ENCODE data around the gene MAPKAPK2.

The MAPKAPK2 gene

GRCh38 chr1:206722751-206723461, 38.2 kb downstream of the MAPKAPK2 start:
- no peak for DNase-seq (ENCODE audit: low spot score)

GRCh38 chr1:206723462-206723804, 38.7 kb downstream of the MAPKAPK2 start:
- DNase-seq (ENCODE audit: low spot score) = no peak

GRCh38 chr1:206723805-206724472, 39.2 kb downstream of the MAPKAPK2 start:
- no peak for DNase-seq (ENCODE audit: low spot score)

GRCh38 chr1:206725109-206725963, 40.6 kb downstream of the MAPKAPK2 start:
- DNase-seq (ENCODE audit: low spot score) = peak; percentile 54

- DNase-seq (ENCODE audit: low spot score) = no peak
Observed at GRCh38 chr1:206727981-206728696, 43.4 kb downstream of the MAPKAPK2 start.

GRCh38 chr1:206728697-206728987, 43.9 kb downstream of the MAPKAPK2 start:
- no peak for DNase-seq (ENCODE audit: low spot score)

- no peak for DNase-seq (ENCODE audit: low spot score)
Observed at GRCh38 chr1:206729050-206729449, 44.3 kb downstream of the MAPKAPK2 start.

- no peak for DNase-seq (ENCODE audit: low spot score)
Observed at GRCh38 chr1:206729507-206729906, 44.8 kb downstream of the MAPKAPK2 start.

- DNase-seq (ENCODE audit: low spot score) = no peak
Observed at GRCh38 chr1:206732508-206732907, 47.8 kb downstream of the MAPKAPK2 start.

- DNase-seq (ENCODE audit: low spot score) = no peak
Observed at GRCh38 chr1:206732992-206733391, 48.3 kb downstream of the MAPKAPK2 start.

GRCh38 chr1:206734499-206735142, 49.9 kb downstream of the MAPKAPK2 start:
- peak; percentile 62 for DNase-seq (ENCODE audit: low spot score)

- DNase-seq (ENCODE audit: low spot score) = no peak
Observed at GRCh38 chr1:206735553-206736031, 50.9 kb downstream of the MAPKAPK2 start.

GRCh38 chr1:206736878-206737728, 52.4 kb downstream of the MAPKAPK2 start:
- no peak for DNase-seq (ENCODE audit: low spot score)

- DNase-seq (ENCODE audit: low spot score) = no peak
Observed at GRCh38 chr1:206737729-206738201, 53.1 kb downstream of the MAPKAPK2 start.

- DNase-seq (ENCODE audit: low spot score) = peak; percentile 42
Observed at GRCh38 chr1:206738370-206739366, 54.0 kb downstream of the MAPKAPK2 start.

GRCh38 chr1:206739411-206740076, 54.8 kb downstream of the MAPKAPK2 start:
- DNase-seq (ENCODE audit: low spot score) = no peak

- DNase-seq (ENCODE audit: low spot score) = no peak
Observed at GRCh38 chr1:206741142-206741701, 56.5 kb downstream of the MAPKAPK2 start.

GRCh38 chr1:206742719-206743383, 58.1 kb downstream of the MAPKAPK2 start:
- DNase-seq (ENCODE audit: low spot score) = no peak

Data from HuH-7.5 (cell line).